Astrocyte (in vitro differentiated cells and primary cell): ENCODE measurements around the gene ANXA2. TPM values are rescaled to one million over a fixed set of nuclear protein-coding genes. Genes with fewer than 3 reads are reported as not detected.
"Not testable (repeated sequence)": the region's sequence is repeated elsewhere in the genome, so short reads cannot be mapped to it uniquely, and the experiment has no call there.

ENCODE experiments used
- DNase-seq: peaks from one replicate; pipeline ENCODE4 v3.0.0-alpha.2; 2010; ENCODE audit warnings: low read depth
- FAIRE-seq: peaks from 2 replicates; lab custom pipeline; 2011; peaks lifted over from hg19 to GRCh38; lab: Jason Lieb, UNC
- H2AFZ ChIP-seq: 2 replicates; pipeline ENCODE4 v1.6.0; 2012; ENCODE audit warnings: low read depth, low read length, inconsistent platforms
- H3K27ac ChIP-seq: 2 replicates; pipeline ENCODE4 v1.5.1; 2011; ENCODE audit warnings: low read depth, low read length, inconsistent platforms
- H3K27me3 ChIP-seq: 2 replicates; pipeline ENCODE4 v1.6.0; 2011; ENCODE audit warnings: low read length, inconsistent platforms; ENCODE audit not compliant: insufficient read depth
- H3K36me3 ChIP-seq: 2 replicates; pipeline ENCODE4 v1.5.1; 2011; ENCODE audit warnings: low read length, inconsistent platforms; ENCODE audit not compliant: insufficient read depth
- H3K4me1 ChIP-seq: 2 replicates; pipeline ENCODE4 v1.5.1; 2011; ENCODE audit warnings: low read length, inconsistent platforms; ENCODE audit not compliant: insufficient read depth
- H3K4me2 ChIP-seq: 2 replicates; pipeline ENCODE4 v1.6.0; 2012; ENCODE audit warnings: low read length, inconsistent platforms
- H3K4me3 ChIP-seq: 2 replicates; pipeline ENCODE4 v1.5.1; 2011; ENCODE audit warnings: low read depth, mild to moderate bottlenecking, low read length, inconsistent platforms; ENCODE audit not compliant: insufficient read depth
- H3K79me2 ChIP-seq: 2 replicates; pipeline ENCODE4 v1.6.0; 2012; ENCODE audit warnings: mild to moderate bottlenecking, low read length, inconsistent platforms; ENCODE audit not compliant: insufficient read depth
- H3K9ac ChIP-seq: 2 replicates; pipeline ENCODE4 v1.6.0; 2012; ENCODE audit warnings: mild to moderate bottlenecking, low read length, inconsistent platforms
- H3K9me3 ChIP-seq: 2 replicates; pipeline ENCODE4 v1.5.1; 2012; ENCODE audit warnings: low read depth, mild to moderate bottlenecking, low read length, inconsistent platforms; ENCODE audit not compliant: insufficient read depth
- H4K20me1 ChIP-seq: 2 replicates; pipeline ENCODE4 v1.6.0; 2012; ENCODE audit warnings: low read length, inconsistent platforms; ENCODE audit not compliant: insufficient read depth
- H3K27ac Mint-ChIP-seq: one replicate; pipeline ENCODE4 v1.8.0; 2021; ENCODE audit warnings: mild to moderate bottlenecking, mixed read lengths; ENCODE audit not compliant: unreplicated experiment
- H3K27me3 Mint-ChIP-seq: one replicate; pipeline ENCODE4 v1.8.0; 2021; ENCODE audit warnings: low read depth, mixed read lengths; ENCODE audit not compliant: unreplicated experiment
- H3K36me3 Mint-ChIP-seq: one replicate; pipeline ENCODE4 v1.8.0; 2021; ENCODE audit warnings: low read depth, mixed read lengths; ENCODE audit not compliant: unreplicated experiment
- H3K4me1 Mint-ChIP-seq: one replicate; pipeline ENCODE4 v1.8.0; 2021; ENCODE audit warnings: low read depth, mixed read lengths; ENCODE audit not compliant: unreplicated experiment
- H3K4me3 Mint-ChIP-seq: one replicate; pipeline ENCODE4 v1.8.0; 2021; ENCODE audit warnings: mild to moderate bottlenecking, moderate library complexity, mixed read lengths; ENCODE audit not compliant: unreplicated experiment
- H3K9me3 Mint-ChIP-seq: one replicate; pipeline ENCODE4 v1.8.0; 2021; ENCODE audit warnings: mild to moderate bottlenecking, mixed read lengths; ENCODE audit not compliant: unreplicated experiment
- CTCF ChIP-seq: IDR thresholded peaks from 2 replicates; pipeline ENCODE4 v1.5.1; 2011; ENCODE audit warnings: low read depth, mild to moderate bottlenecking, inconsistent platforms, low read length, moderate library complexity; ENCODE audit not compliant: insufficient read depth
- EZH2 ChIP-seq: IDR thresholded peaks from 2 replicates; pipeline ENCODE4 v1.6.1; 2012; ENCODE audit warnings: mild to moderate bottlenecking, low read length, inconsistent platforms; ENCODE audit not compliant: insufficient read depth
- total RNA-seq: library from RNA; stranded (reverse); gene quantifications from 2 replicates; pipeline ENCODE4 v1.2.1, GENCODE V29; 2021

Gene ANXA2
- total RNA-seq, 1 donor from 2014 or later, result 2,599 TPM

GRCh38 chr15:60362321-60363086, 35.3 kb downstream of the ANXA2 start:
- peaks cover 63% of the 10 kb centered on the region for H3K4me1 Mint-ChIP-seq

GRCh38 chr15:60359738-60360137, 38.0 kb downstream of the ANXA2 start:
- H3K4me3 Mint-ChIP-seq, result peak overlapping the region; percentile 21
- Histone ChIP-seq H3K36me3 (peaks cover 93% of the 10 kb centered on the region), H3K4me1 (peaks cover 68% of the 10 kb centered on the region), H3K4me2 (peak overlapping the region; percentile 60), H3K27ac (peak overlapping the region; percentile 89), H4K20me1 (peaks cover 99% of the 10 kb centered on the region), H3K79me2 (peaks cover 94% of the 10 kb centered on the region), H3K9ac (peak overlapping the region; percentile 77)
- H3K9me3 Mint-ChIP-seq, H2AFZ ChIP-seq, DNase-seq, H3K4me3 ChIP-seq, H3K27me3 Mint-ChIP-seq, H3K27me3 ChIP-seq, H3K9me3 ChIP-seq: not testable (repeated sequence)
- H3K4me1 Mint-ChIP-seq, result peaks cover 81% of the 10 kb centered on the region
- peak overlapping the region; percentile 66 for H3K27ac Mint-ChIP-seq
- peaks cover 21% of the 10 kb centered on the region for H3K36me3 Mint-ChIP-seq
- peak; percentile 63 for TF ChIP-seq CTCF
- peak; percentile 72 for FAIRE-seq

More at GRCh38 chr15:60362321-60363086, 35.3 kb downstream of the ANXA2 start:
- Histone ChIP-seq H4K20me1 (peaks cover 77% of the 10 kb centered on the region), H3K27ac (peak overlapping the region; percentile 76), H3K4me3 (no peak overlapping the region), H3K9ac (peak overlapping the region; percentile 77), H3K4me1 (peaks cover 67% of the 10 kb centered on the region), H3K4me2 (peak overlapping the region; percentile 40), H3K36me3 (peaks cover 74% of the 10 kb centered on the region), H2AFZ (no peak overlapping the region), H3K79me2 (peaks cover 76% of the 10 kb centered on the region), H3K9me3 (no peaks in the 10 kb centered on the region), H3K27me3 (no peaks in the 10 kb centered on the region)
- peak overlapping the region; percentile 72 for H3K27ac Mint-ChIP-seq
- peak overlapping the region; percentile 10 for H3K4me3 Mint-ChIP-seq
- no peak for TF ChIP-seq EZH2
- no peak for TF ChIP-seq CTCF
- no peak for FAIRE-seq
- peaks cover 7% of the 10 kb centered on the region for H3K36me3 Mint-ChIP-seq
- no peaks in the 10 kb centered on the region for H3K27me3 Mint-ChIP-seq
- peak; percentile 81 for DNase-seq
- H3K9me3 Mint-ChIP-seq, result no peaks in the 10 kb centered on the region
